ENCODE data around the gene PSKH1.

DNA sequence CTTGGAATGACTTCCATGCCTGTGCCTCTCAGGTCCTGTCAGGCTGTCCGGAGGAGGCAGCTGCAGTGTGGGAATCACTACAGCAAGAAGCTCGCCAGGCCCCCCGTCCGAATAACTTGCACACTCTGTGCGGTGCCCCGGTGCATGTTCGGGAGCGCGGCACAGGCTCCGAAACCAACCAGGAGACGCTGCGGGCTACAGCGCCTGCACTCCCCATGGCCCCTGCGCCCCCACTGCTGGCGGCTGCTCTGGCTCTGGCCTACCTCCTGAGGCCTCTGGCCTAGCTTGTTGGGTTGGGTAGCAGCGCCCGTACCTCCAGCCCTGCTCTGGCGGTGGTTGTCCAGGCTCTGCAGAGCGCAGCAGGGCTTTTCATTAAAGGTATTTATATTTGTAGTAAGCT, 7.1 kb upstream of the PSKH1 start:
- no peak for TF ChIP-seq ZNF449 (CRISPR knock-in tag; IDR thresholded peaks at IDR 0.05)
- TF ChIP-seq, protein P1, sequence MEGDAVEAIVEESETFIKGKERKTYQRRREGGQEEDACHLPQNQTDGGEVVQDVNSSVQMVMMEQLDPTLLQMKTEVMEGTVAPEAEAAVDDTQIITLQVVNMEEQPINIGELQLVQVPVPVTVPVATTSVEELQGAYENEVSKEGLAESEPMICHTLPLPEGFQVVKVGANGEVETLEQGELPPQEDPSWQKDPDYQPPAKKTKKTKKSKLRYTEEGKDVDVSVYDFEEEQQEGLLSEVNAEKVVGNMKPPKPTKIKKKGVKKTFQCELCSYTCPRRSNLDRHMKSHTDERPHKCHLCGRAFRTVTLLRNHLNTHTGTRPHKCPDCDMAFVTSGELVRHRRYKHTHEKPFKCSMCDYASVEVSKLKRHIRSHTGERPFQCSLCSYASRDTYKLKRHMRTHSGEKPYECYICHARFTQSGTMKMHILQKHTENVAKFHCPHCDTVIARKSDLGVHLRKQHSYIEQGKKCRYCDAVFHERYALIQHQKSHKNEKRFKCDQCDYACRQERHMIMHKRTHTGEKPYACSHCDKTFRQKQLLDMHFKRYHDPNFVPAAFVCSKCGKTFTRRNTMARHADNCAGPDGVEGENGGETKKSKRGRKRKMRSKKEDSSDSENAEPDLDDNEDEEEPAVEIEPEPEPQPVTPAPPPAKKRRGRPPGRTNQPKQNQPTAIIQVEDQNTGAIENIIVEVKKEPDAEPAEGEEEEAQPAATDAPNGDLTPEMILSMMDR (IDR thresholded peaks at IDR 0.05 in 2 of 3, conservative IDR thresholded peaks at IDR 0.05 in 1 of 3; ENCODE audit: insufficient read depth in 2 of 3, low read depth in 1 of 3, low read length in 3 of 3), result no peak
- TF ChIP-seq ELF1 (tag; IDR thresholded peaks at IDR 0.05), result no peak
- TF ChIP-seq SAP30 (IDR thresholded peaks at IDR 0.05; ENCODE audit: borderline replicate concordance, insufficient read depth, low read depth, low read length, poor library complexity, severe bottlenecking), result no peak
- TF ChIP-seq YBX1 (IDR thresholded peaks at IDR 0.05), result no peak
- no peak for TF ChIP-seq CREB1 (IDR thresholded peaks at IDR 0.05)
- TF ChIP-seq CREB1 (CRISPR knock-in tag; IDR thresholded peaks at IDR 0.05), result no peak
- TF ChIP-seq CHD4 (IDR thresholded peaks at IDR 0.05; ENCODE audit: insufficient read depth, insufficient replicate concordance, low read depth, low read length, poor library complexity, severe bottlenecking), result no peak
- no peak for TF ChIP-seq ARNT (IDR thresholded peaks at IDR 0.05)
- no peak for TF ChIP-seq BRCA1 (IDR thresholded peaks at IDR 0.05)
- TF ChIP-seq BRCA1 (CRISPR knock-in tag; IDR thresholded peaks at IDR 0.05), result no peak
- TF ChIP-seq, protein P2, sequence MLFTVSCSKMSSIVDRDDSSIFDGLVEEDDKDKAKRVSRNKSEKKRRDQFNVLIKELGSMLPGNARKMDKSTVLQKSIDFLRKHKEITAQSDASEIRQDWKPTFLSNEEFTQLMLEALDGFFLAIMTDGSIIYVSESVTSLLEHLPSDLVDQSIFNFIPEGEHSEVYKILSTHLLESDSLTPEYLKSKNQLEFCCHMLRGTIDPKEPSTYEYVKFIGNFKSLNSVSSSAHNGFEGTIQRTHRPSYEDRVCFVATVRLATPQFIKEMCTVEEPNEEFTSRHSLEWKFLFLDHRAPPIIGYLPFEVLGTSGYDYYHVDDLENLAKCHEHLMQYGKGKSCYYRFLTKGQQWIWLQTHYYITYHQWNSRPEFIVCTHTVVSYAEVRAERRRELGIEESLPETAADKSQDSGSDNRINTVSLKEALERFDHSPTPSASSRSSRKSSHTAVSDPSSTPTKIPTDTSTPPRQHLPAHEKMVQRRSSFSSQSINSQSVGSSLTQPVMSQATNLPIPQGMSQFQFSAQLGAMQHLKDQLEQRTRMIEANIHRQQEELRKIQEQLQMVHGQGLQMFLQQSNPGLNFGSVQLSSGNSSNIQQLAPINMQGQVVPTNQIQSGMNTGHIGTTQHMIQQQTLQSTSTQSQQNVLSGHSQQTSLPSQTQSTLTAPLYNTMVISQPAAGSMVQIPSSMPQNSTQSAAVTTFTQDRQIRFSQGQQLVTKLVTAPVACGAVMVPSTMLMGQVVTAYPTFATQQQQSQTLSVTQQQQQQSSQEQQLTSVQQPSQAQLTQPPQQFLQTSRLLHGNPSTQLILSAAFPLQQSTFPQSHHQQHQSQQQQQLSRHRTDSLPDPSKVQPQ (CRISPR knock-in tag; IDR thresholded peaks at IDR 0.05; ENCODE audit: borderline replicate concordance), result no peak
